SK-N-SH (cell line): ENCODE data around the gene GART.

Source experiments
- CTCF ChIP-seq: fragments of 200-600 bp; sonication (generic); IDR thresholded peaks from 2 replicates; pipeline ENCODE4 v1.6.1; 2017; ENCODE audit warnings: antibody characterized with exemption, mild to moderate bottlenecking, moderate library complexity
- EP300 ChIP-seq, 2 experiments: IDR thresholded peaks; 2 replicates each; pipeline versions ENCODE4 v1.4.0 to v1.6.1; 2012; ENCODE audit warnings: borderline replicate concordance in 1 of 2, low read depth in 1 of 2, low read length in 1 of 2
- FOSL2 ChIP-seq: IDR thresholded peaks from 2 replicates; pipeline ENCODE4 v1.4.0; 2012; ENCODE audit warnings: low read depth, mild to moderate bottlenecking, moderate library complexity, borderline replicate concordance
- JUND ChIP-seq: IDR thresholded peaks from 2 replicates; pipeline ENCODE4 v1.4.0; 2012
- MAX ChIP-seq: IDR thresholded peaks from 2 replicates; pipeline ENCODE4 v1.4.0; 2012; ENCODE audit warnings: low read depth
- MXI1 ChIP-seq: IDR thresholded peaks from 2 replicates; pipeline ENCODE4 v1.6.1; 2012; ENCODE audit warnings: mild to moderate bottlenecking, low read depth, low read length, improper control_type of control experiment
- RCOR1 ChIP-seq: fragments of 150-350 bp; IDR thresholded peaks from 2 replicates; pipeline ENCODE4 v1.6.1; 2017; ENCODE audit warnings: antibody characterized with exemption, low read length
- RFX5 ChIP-seq: IDR thresholded peaks from 2 replicates; pipeline ENCODE4 v1.6.1; 2012; ENCODE audit warnings: mild to moderate bottlenecking, improper control_type of control experiment, low read length
- SMC3 ChIP-seq: IDR thresholded peaks from 2 replicates; pipeline ENCODE4 v1.6.1; 2012; ENCODE audit warnings: low read depth, low read length, improper control_type of control experiment
- TAF1 ChIP-seq: IDR thresholded peaks from 2 replicates; pipeline ENCODE4 v1.6.1; 2012; ENCODE audit warnings: low read depth, mild to moderate bottlenecking, low read length, moderate library complexity, borderline replicate concordance

GRCh38 chr21:33554236-33554981 lies 12.5 kb upstream of the GART start:
- TF ChIP-seq CTCF, result no peak
- no peak for TF ChIP-seq MXI1
- TF ChIP-seq EP300 (IDR thresholded peaks at IDR 0.05; ENCODE audit: borderline replicate concordance in 1 of 2, low read depth in 1 of 2, low read length in 1 of 2), result no peak
- no peak for TF ChIP-seq RFX5
- TF ChIP-seq SMC3, result no peak
- no peak for TF ChIP-seq FOSL2
- no peak for TF ChIP-seq JUND
- TF ChIP-seq TAF1, result no peak
- TF ChIP-seq RCOR1, result no peak
- TF ChIP-seq MAX, result no peak
